Uterus (tissue), 2 donors: ENCODE results near the gene NEUROG3.

Experiments used
- POLR2A ChIP-seq, 2 donors: fragments of 450-650 bp; IDR thresholded peaks; one replicate each; pipeline ENCODE4 v1.6.1; 2016; ENCODE audit warnings: antibody characterized with exemption in 2 of 2, mild to moderate bottlenecking in 1 of 2, moderate library complexity in 1 of 2
- TF ChIP-seq, protein P1 (sequence below), 4 experiments: fragments of 200-600 bp in 2 of 4; fragments of 450-650 bp in 2 of 4; sonication (generic) in 2 of 4; IDR thresholded peaks; one replicate each; pipeline ENCODE4 v1.5.1; 2016 to 2019; ENCODE audit warnings: antibody characterized with exemption in 4 of 4, mild to moderate bottlenecking in 2 of 4, moderate library complexity in 1 of 4

DNA sequence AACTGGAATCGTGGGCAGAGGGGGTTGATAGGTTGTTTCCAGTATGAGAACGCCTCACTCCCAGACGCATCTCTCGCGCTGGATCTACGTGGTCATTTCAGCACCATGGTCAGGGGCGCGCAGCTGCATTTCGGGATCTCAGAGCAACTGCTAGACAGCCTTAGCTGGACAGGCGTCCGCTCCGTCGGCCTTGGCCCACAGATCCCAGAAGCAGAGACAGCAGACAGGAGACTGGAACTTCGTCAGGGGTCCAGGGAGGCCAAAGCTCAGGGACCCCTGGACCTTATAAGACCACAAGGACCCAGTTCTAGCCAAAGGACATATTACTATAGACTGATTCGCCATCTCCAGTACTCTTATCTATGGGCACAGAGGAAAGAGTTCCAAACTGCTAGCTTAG, 5.3 kb downstream of the NEUROG3 start:
- TF ChIP-seq, protein P1, sequence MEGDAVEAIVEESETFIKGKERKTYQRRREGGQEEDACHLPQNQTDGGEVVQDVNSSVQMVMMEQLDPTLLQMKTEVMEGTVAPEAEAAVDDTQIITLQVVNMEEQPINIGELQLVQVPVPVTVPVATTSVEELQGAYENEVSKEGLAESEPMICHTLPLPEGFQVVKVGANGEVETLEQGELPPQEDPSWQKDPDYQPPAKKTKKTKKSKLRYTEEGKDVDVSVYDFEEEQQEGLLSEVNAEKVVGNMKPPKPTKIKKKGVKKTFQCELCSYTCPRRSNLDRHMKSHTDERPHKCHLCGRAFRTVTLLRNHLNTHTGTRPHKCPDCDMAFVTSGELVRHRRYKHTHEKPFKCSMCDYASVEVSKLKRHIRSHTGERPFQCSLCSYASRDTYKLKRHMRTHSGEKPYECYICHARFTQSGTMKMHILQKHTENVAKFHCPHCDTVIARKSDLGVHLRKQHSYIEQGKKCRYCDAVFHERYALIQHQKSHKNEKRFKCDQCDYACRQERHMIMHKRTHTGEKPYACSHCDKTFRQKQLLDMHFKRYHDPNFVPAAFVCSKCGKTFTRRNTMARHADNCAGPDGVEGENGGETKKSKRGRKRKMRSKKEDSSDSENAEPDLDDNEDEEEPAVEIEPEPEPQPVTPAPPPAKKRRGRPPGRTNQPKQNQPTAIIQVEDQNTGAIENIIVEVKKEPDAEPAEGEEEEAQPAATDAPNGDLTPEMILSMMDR (IDR thresholded peaks at IDR 0.05) = no peak
- TF ChIP-seq POLR2A (IDR thresholded peaks at IDR 0.05) = no peak
